K562 (cell line): Measurements from ENCODE around the gene SNX9. TPM values are rescaled to one million over a fixed set of nuclear protein-coding genes. Genes with fewer than 3 reads are reported as not detected.

Experiments used
- ATAC-seq: fragments of 200-7000 bp; cut with Tn5 transposase; 3 replicates; pipeline ENCODE4 v1.9.1; 2020; ENCODE audit warnings: moderate library complexity
- BruUV-seq: library from RNA; stranded (reverse); fragments of 400-500 nt; replicated peaks from 2 replicates; lab custom pipeline; 2021; lab: Mats Ljungman, UMichigan
- CTCF ChIA-PET: fragments of 300-600 bp; formaldehyde crosslinking; extraction: SDS; loops from one replicate; lab custom pipeline; 2021; ENCODE audit warnings: low intra/inter-chr PET ratio; lab: Yijun Ruan, JAX
- POLR2A ChIA-PET: fragments of 300-600, 350-650 bp; sonication (Branson Sonifier 250); formaldehyde crosslinking; extraction: SDS; loops from one replicate; lab custom pipeline; 2021; ENCODE audit warnings: antibody characterized with exemption, inconsistent platforms; lab: Yijun Ruan, JAX
- DNase-seq, 4 experiments: peaks; one replicate each; pipeline versions ENCODE4 v3.0.0 to v3.0.0-alpha.2; 2011 to 2018; ENCODE audit warnings: low spot score in 3 of 4, mixed read lengths in 3 of 4; ENCODE audit errors: extremely low read depth in 1 of 4
- FAIRE-seq: peaks from 2 replicates; lab custom pipeline; 2011; peaks lifted over from hg19 to GRCh38; lab: Jason Lieb, UNC
- H2AFZ ChIP-seq: 2 replicates; pipeline ENCODE4 v1.6.0; 2011; ENCODE audit warnings: low read depth, low read length, control low read depth, inconsistent platforms
- H3K27ac ChIP-seq: fragments of 200-600 bp; 3 replicates; pipeline ENCODE4 v1.8.0; 2011; ENCODE audit warnings: low read depth, mild to moderate bottlenecking, control low read depth, inconsistent platforms, low read length, moderate library complexity, mixed read lengths; ENCODE audit errors: extremely low read depth
- H3K27me3 ChIP-seq, 2 experiments: fragments of 300-600 bp in 1 of 2; 2 replicates in 1 of 2; 3 replicates in 1 of 2; pipeline versions ENCODE4 v1.6.0 to v1.8.0; 2011; ENCODE audit warnings: inconsistent platforms in 2 of 2, low read length in 2 of 2, mild to moderate bottlenecking in 1 of 2, mixed read lengths in 1 of 2, moderate library complexity in 1 of 2; ENCODE audit not compliant: control insufficient read depth in 2 of 2, insufficient read depth in 2 of 2
- H3K36me3 ChIP-seq: fragments of 300-600 bp; 3 replicates; pipeline ENCODE4 v1.8.0; 2011; ENCODE audit warnings: mild to moderate bottlenecking, low read length, inconsistent platforms; ENCODE audit not compliant: control insufficient read depth, insufficient read depth
- H3K4me1 ChIP-seq, 2 experiments: fragments of 200-600 bp in 1 of 2; replicated peaks in 1 of 2; 2 replicates in 1 of 2; 3 replicates in 1 of 2; pipeline versions ENCODE4 v1.5.1 to v1.8.0; 2011; ENCODE audit warnings: inconsistent platforms in 2 of 2, low read length in 2 of 2, mild to moderate bottlenecking in 1 of 2, mixed read lengths in 1 of 2, moderate library complexity in 1 of 2; ENCODE audit not compliant: control insufficient read depth in 2 of 2, insufficient read depth in 2 of 2
- H3K4me2 ChIP-seq: 2 replicates; pipeline ENCODE4 v1.6.1; 2011; ENCODE audit warnings: low read length, control low read depth, inconsistent platforms, mixed read lengths; ENCODE audit not compliant: insufficient read depth
- H3K4me3 ChIP-seq: fragments of 200-600 bp; sonication (generic), shearing (Covaris generic); 2 replicates; pipeline ENCODE4 v1.5.1; 2016; ENCODE audit warnings: control low read depth, inconsistent platforms
- H3K79me2 ChIP-seq: fragments of 200-600 bp; 3 replicates; pipeline ENCODE4 v1.8.0; 2011; ENCODE audit warnings: low read length, inconsistent platforms; ENCODE audit not compliant: control insufficient read depth, insufficient read depth
- H3K9ac ChIP-seq, 2 experiments: 2 replicates each; pipeline versions ENCODE4 v1.6.0 to v1.6.1; 2011; ENCODE audit warnings: low read depth in 2 of 2, low read length in 2 of 2, control low read depth in 1 of 2, inconsistent platforms in 1 of 2, mild to moderate bottlenecking in 1 of 2, mixed read lengths in 1 of 2; ENCODE audit not compliant: insufficient read depth in 1 of 2
- H3K9me1 ChIP-seq: one replicate; pipeline ENCODE4 v1.6.0; 2011; ENCODE audit warnings: inconsistent platforms, mild to moderate bottlenecking, low read length, moderate library complexity; ENCODE audit not compliant: control insufficient read depth, insufficient read depth
- H3K9me3 ChIP-seq: replicated peaks from 2 replicates; pipeline ENCODE4 v1.5.1; 2011; ENCODE audit warnings: low read depth, low read length, inconsistent platforms; ENCODE audit not compliant: control insufficient read depth, insufficient read depth
- H4K20me1 ChIP-seq: replicated peaks from 2 replicates; pipeline ENCODE4 v1.6.1; 2011; ENCODE audit warnings: low read length, inconsistent platforms, mixed read lengths; ENCODE audit not compliant: control insufficient read depth, insufficient read depth
- CBFA2T3 ChIP-seq: fragments of 450-650 bp; IDR thresholded peaks from 2 replicates; pipeline ENCODE4 v1.6.1; 2017
- CEBPG ChIP-seq, 3 experiments: fragments of 200-800 bp in 1 of 3; sonication (Bioruptor generic) in 1 of 3; sonication (generic) in 1 of 3; formaldehyde crosslinking in 1 of 3; IDR thresholded peaks in 2 of 3; conservative IDR thresholded peaks in 1 of 3; 2 replicates each; pipeline versions ENCODE4 v1.6.1 to v1.8.0; 2016 to 2022; ENCODE audit warnings: missing compliant biosample characterization in 2 of 3, missing genetic modification characterization in 2 of 3, mild to moderate bottlenecking in 1 of 3, missing genetic modification reagents in 1 of 3
- GTF2E2 ChIP-seq: fragments of 200-800 bp; sonication (Bioruptor generic); IDR thresholded peaks from 2 replicates; pipeline ENCODE4 v1.6.1; 2016; ENCODE audit warnings: missing genetic modification characterization, missing compliant biosample characterization
- NONO ChIP-seq, 2 experiments: fragments of 200-400 bp in 1 of 2; fragments of 450-650 bp in 1 of 2; formaldehyde crosslinking in 1 of 2; IDR thresholded peaks; 2 replicates each; pipeline ENCODE4 v1.6.1; 2017; ENCODE audit warnings: low read depth in 2 of 2, mild to moderate bottlenecking in 2 of 2, moderate library complexity in 2 of 2, low read length in 1 of 2
- POLR2H ChIP-seq: IDR thresholded peaks from 2 replicates; pipeline ENCODE4 v1.6.1; 2016; ENCODE audit warnings: missing genetic modification characterization, low read depth, mild to moderate bottlenecking, control low read depth, missing compliant biosample characterization, moderate library complexity
- ZNF347 ChIP-seq: fragments of 450-650 bp; formaldehyde crosslinking; IDR thresholded peaks from 2 replicates; pipeline ENCODE4 v1.4.0; 2020; ENCODE audit warnings: low read depth, mild to moderate bottlenecking, moderate library complexity
- ZNF75A ChIP-seq: fragments of 450-650 bp; formaldehyde crosslinking; IDR thresholded peaks from 2 replicates; pipeline ENCODE4 v1.4.0; 2020; ENCODE audit warnings: mild to moderate bottlenecking
- ZNF766 ChIP-seq: fragments of 200-800 bp; sonication (Bioruptor generic); conservative IDR thresholded peaks from 2 replicates; pipeline ENCODE4 v1.6.1; 2016; ENCODE audit warnings: missing genetic modification characterization, missing compliant biosample characterization
- ZNF830 ChIP-seq: fragments of 250-450 bp; sonication (Bioruptor Pico); IDR thresholded peaks from 2 replicates; pipeline ENCODE4 v1.5.0; 2021; ENCODE audit warnings: mild to moderate bottlenecking
- in situ Hi-C: fragments of 300-500 bp; cut with MboI; formaldehyde crosslinking; loops from 4 replicates; pipeline ENCODE4 v1.15.0; 2018; ENCODE audit warnings: inconsistent platforms, mixed read lengths
- intact Hi-C: fragments of 100-400 bp; cut with micrococcal nuclease; formaldehyde crosslinking; loops from 2 replicates; pipeline ENCODE4 v1.14.2; 2022
- polyA plus RNA-seq, 8 experiments: library from polyadenylated mRNA; depleted of rRNA in 4 of 8; stranded (reverse) in 5 of 8; unstranded in 3 of 8; fragments of >200 nt; fragmentation: Nextera tagmentation in 2 of 8; fragmentation: Illumina TruSeq in 1 of 8; extraction: Ambion mirVana in 2 of 8; extraction: Trizol in 1 of 8; gene quantifications; 2 replicates each; pipeline versions ENCODE4 v1.2.1 to v1.2.3, GENCODE V29; 2011 to 2014; ENCODE audit warnings: inconsistent platforms in 1 of 8, missing spikeins in 1 of 8
- total RNA-seq, 7 experiments: library from RNA; depleted of rRNA in 6 of 7; stranded (reverse); fragments of >200 nt in 6 of 7; fragmentation: Illumina TruSeq in 2 of 7; extraction: Trizol in 2 of 7; gene quantifications; 2 replicates each; pipeline versions ENCODE4 v1.2.1 to v1.2.3, GENCODE V29; 2011 to 2021; ENCODE audit warnings: low replicate concordance in 1 of 7
- TF ChIP-seq, protein P1 (sequence below), 2 experiments: fragments of 450-650 bp in 1 of 2; sonication (generic) in 1 of 2; formaldehyde crosslinking in 1 of 2; IDR thresholded peaks in 1 of 2; conservative IDR thresholded peaks in 1 of 2; 2 replicates each; pipeline versions ENCODE4 v1.6.1 to v1.8.1; 2016 to 2023; ENCODE audit warnings: mild to moderate bottlenecking in 2 of 2, moderate library complexity in 2 of 2, inconsistent platforms in 1 of 2, missing genetic modification reagents in 1 of 2

The SNX9 gene
- total and polyA plus RNA-seq, 9 of the 15 experiments (the other 6 are each of a cell fraction or from before 2014, with no cell fraction given) = 6.0 to 81.7 (median 57.1) TPM

DNA sequence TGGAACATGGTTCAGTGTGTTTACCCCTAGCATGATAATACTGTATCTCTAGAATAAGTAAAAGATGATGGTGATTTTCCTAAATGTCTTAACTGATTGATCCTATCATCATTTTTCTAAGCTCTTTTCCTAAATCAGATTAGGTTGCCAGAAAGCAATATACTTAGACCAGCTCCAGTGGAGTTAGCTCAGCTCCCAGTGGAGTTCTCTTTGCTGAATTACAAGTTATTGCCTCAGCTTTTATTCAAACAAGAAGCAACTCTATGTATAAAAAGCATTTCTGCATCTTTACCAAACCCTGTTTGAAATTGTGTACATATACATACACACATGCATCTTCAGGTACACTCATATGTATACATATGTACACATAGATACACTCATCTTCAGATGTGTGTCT lies 44.9 kb downstream of the SNX9 start:
- TF ChIP-seq NONO (IDR thresholded peaks at IDR 0.05; ENCODE audit: low read depth in 2 of 2, low read length in 1 of 2) = 0 out of 4 replicates have a peak, but pooled peaks of 1 of the 2 experiments have one; percentile 11
- TF ChIP-seq CBFA2T3 = no peak
- no peak for TF ChIP-seq ZNF347 (CRISPR knock-in tag)
- TF ChIP-seq POLR2H (tag) = 0 out of 2 replicates have a peak, but pooled peaks have one; percentile 53
- peak; percentile 58; the same call in 1 of the 2 replicates for TF ChIP-seq CEBPG (CRISPR knock-in tag; IDR thresholded peaks at IDR 0.05)
- peak in 1 of 2 experiments; percentile 64; a peak in 1 of 4 replicates for TF ChIP-seq CEBPG (tag; conservative IDR thresholded peaks at IDR 0.05 in 1 of 2, IDR thresholded peaks at IDR 0.05 in 1 of 2)
- 0 out of 2 replicates have a peak, but pooled peaks have one; percentile 35 for TF ChIP-seq GTF2E2 (tag)
- TF ChIP-seq, protein P1, sequence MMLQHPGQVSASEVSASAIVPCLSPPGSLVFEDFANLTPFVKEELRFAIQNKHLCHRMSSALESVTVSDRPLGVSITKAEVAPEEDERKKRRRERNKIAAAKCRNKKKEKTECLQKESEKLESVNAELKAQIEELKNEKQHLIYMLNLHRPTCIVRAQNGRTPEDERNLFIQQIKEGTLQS (IDR thresholded peaks at IDR 0.05) = 0 out of 2 replicates have a peak, but pooled peaks have one; percentile 12
- TF ChIP-seq, protein P1 (CRISPR knock-in tag; conservative IDR thresholded peaks at IDR 0.05) = no peak
- TF ChIP-seq ZNF75A (CRISPR knock-in tag) = no peak
- no peak for TF ChIP-seq ZNF830 (CRISPR knock-in tag)
- 0 out of 2 replicates have a peak, but pooled peaks have one; percentile 27 for TF ChIP-seq ZNF766 (CRISPR knock-in tag)
- TF ChIP-seq, all 486 proteins: peak for 6
- POLR2A ChIA-PET = interaction anchor here (0.5 to 0.9 kb wide), 3 partner anchors 18 to 593 kb away, joined by 3 to 5 read pairs (median 3); no protein-coding TSS in a partner anchor
- no peak for DNase-seq
- no peak overlapping the region for H3K9ac ChIP-seq
- in situ Hi-C loops = no loop called here
- H3K27ac ChIP-seq = peak overlapping the region; percentile 54; the same call in 1 of the 3 replicates
- peaks cover 81% of the 10 kb centered on the region for H3K79me2 ChIP-seq
- no peak overlapping the region for H2AFZ ChIP-seq
- H3K4me1 ChIP-seq = peaks cover 9 to 34% of the 10 kb centered on the region in 2 experiments; a peak in 4 of 5 replicates
- no peak for ATAC-seq
- no peaks in the 10 kb centered on the region for H4K20me1 ChIP-seq
- peaks cover 57% of the 10 kb centered on the region for H3K36me3 ChIP-seq
- no peaks in the 10 kb centered on the region for H3K9me3 ChIP-seq
- no peaks in the 10 kb centered on the region for H3K27me3 ChIP-seq
- no peak overlapping the region for H3K4me3 ChIP-seq
- H3K9me1 ChIP-seq = no peaks in the 10 kb centered on the region
- no peak for FAIRE-seq
- H3K4me2 ChIP-seq = no peak overlapping the region
- no TSS peak for BruUV-seq
- CTCF ChIA-PET = no interaction called here
- intact Hi-C loops = no loop called here
